DMS53 (cell line): Measurements from ENCODE around the gene MAGEC3.
"Not testable (repeated sequence)": the region's sequence is repeated elsewhere in the genome, so short reads cannot be mapped to it uniquely, and the experiment has no call there.

ENCODE experiments used
- DNase-seq: peaks from one replicate; lab custom pipeline; 2025; lab: John Stamatoyannopoulos, UW

Gene MAGEC3

GRCh38 chrX:141838016-141838415 lies at the start of gene MAGEC3:
TSS of gene MAGEC3 (plus strand) at chrX:141838316. CDS start at chrX:141838316, 0 bp downstream.
- DNase-seq, result no peak

DNA sequence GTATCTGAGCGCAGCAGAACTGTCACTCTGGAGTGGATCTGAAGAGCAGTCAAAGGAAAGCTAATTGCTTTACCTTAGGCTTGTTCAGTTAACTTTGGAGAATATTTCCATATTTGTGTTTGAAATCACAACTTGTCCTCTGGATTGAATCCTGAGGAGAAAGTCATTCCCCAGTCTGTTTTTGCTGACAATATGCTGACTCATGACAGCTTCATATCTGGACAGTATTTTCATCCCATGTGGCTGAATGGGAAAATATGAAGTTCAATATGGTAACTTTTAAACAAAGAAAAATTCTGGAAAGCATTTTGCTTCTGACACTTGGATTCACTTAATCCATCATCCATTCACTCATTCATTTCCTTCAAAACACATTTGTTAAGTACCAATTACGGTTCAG lies 46.3 kb upstream of the MAGEC3 start:
- DNase-seq, result peak; percentile 12

DNA sequence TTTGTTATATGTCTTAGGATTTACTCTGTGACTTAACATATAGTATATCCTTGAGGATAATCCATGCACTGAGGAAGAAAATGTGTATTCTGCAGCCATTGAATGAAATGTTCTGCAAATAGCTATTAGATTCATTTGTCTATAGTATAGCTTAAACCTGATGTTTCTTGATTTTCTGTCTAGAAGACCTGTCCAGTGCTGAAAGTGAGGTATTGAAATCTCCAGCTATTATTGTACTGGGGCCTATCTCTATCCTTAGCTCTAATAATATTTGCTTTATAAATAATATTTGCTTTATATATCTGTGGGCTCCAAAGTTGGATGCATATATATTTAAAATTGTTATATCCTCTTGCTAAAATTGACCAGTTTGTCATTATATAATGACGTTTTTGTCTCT lies 26.7 kb upstream of the MAGEC3 start:
- DNase-seq, result no peak

- peak; percentile 85 for DNase-seq
Measured at GRCh38 chrX:141814213-141814857, 23.8 kb upstream of the MAGEC3 start.

- DNase-seq, result peak; percentile 9
Measured at GRCh38 chrX:141815904-141816303, 22.2 kb upstream of the MAGEC3 start.

- DNase-seq, result no peak
Measured at GRCh38 chrX:141832247-141832646, 5.9 kb upstream of the MAGEC3 start.

DNA sequence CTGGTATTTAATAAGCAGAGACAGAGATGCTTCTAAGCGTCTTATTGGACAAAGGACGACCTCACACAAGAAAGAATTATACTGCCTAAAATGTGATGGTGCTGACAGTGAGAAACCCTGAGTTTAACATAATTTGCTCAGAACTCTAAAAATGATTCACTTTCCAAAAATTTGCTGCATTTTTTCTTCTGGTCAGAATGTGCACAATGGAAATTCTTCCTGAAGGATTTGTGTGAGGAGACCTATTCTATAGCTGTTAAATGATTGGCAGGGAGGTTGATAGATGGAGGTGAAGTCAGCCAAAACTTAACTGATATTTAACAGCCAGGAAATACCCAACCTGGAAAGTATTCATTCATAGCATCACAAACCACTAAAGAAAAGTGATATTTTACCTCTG lies 1.7 kb downstream of the MAGEC3 start:
- no peak for DNase-seq

- DNase-seq, result no peak
Measured at GRCh38 chrX:141857479-141857878, 19.4 kb downstream of the MAGEC3 start.

GRCh38 chrX:141879616-141880015 lies 41.5 kb downstream of the MAGEC3 start:
- peak; percentile 54 for DNase-seq

- not testable (repeated sequence) for DNase-seq
Measured at GRCh38 chrX:141888811-141889210, 50.7 kb downstream of the MAGEC3 start.

- DNase-seq, result no peak
Measured at GRCh38 chrX:141894733-141895132, 56.6 kb downstream of the MAGEC3 start.

DNA sequence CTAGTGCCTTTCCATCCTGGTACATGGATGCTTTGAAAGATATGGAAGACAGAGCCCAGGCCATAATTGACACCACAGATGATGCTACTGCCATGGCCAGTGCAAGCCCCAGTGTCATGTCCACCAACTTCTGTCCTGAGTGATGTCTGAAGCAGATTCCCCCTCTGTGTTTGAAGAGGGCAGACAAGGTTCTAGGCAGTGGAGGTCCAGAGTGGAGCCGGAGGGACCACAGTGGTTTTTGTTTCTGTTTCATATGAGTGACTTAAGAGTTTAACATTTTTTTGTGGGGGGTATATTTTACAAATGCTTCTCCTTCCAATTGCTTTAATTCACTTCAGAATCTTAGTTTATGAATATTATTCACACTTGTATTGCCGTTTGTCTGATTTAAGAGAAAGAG lies 59.6 kb downstream of the MAGEC3 start:
- DNase-seq, result no peak

DNA sequence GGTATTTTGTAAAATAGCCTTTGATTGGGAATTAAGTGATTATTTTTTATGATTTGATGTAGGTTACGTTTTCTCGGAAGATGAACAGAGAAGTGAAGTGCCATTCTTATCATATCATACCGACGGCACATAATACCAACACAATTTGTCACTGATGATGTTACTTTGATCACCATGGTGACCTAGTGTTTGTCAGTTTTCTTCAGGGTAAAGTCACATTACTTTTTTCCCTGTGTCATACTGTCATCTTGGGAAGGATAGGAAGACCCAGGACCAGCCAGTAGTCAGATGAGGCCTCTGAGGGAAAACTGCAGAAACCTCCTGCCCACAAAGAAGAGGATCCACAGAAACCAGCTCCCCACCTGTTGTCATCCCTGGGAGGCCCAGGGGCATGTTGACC lies 64.2 kb downstream of the MAGEC3 start:
- no peak for DNase-seq

GRCh38 chrX:141903400-141904155 lies 65.5 kb downstream of the MAGEC3 start, which contains the start of gene MAGEC1:
TSS of gene MAGEC1 (plus strand) at chrX:141903894. CDS start at chrX:141905073, 1,179 bp downstream.
- DNase-seq, result no peak

GRCh38 chrX:141904262-141904661 lies 66.1 kb downstream of the MAGEC3 start:
- DNase-seq, result no peak

GRCh38 chrX:141917801-141918200 lies 79.7 kb downstream of the MAGEC3 start:
- DNase-seq, result no peak

DNA sequence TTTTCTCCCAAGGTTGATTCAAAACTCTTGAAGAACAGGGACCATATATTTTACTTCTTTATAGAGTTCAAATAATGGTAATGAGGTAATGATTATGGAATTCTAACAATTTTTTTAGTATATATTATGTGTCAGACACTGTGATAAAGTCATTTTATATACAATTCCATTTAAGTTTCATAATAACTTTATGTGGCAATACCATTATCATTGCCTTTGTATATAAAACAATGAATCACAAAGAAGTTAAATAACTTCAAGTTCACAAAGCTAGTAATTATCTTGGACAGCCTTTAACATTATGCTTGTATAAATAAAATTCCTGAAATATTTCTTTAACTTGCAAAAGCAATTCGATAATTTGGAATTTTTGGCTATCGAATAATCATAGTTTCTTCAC lies 86.2 kb downstream of the MAGEC3 start:
- DNase-seq, result no peak

GRCh38 chrX:141928432-141928831 lies 90.3 kb downstream of the MAGEC3 start:
- DNase-seq, result no peak

GRCh38 chrX:141934059-141934641 lies 96.0 kb downstream of the MAGEC3 start:
- DNase-seq, result no peak

DNA sequence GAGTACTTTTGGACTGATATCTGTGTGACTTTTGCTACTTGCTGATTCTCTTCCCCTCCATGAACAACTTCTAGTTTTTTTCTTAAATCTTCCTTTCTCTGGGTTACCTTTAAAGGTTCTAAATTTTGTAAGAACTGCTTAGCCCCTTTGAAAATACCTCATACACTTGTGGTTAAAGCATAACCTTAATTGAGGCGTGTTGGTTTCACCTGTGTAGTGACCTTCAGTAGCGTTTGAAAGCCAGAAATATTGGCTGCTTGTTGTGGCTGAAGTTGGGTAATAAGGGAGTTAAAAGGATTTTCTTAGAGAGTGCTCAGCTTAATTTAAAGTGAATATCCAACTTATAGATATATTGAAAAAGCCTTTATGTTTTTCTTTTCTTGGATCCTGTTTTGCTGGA lies 97.5 kb downstream of the MAGEC3 start:
- no peak for DNase-seq

DNA sequence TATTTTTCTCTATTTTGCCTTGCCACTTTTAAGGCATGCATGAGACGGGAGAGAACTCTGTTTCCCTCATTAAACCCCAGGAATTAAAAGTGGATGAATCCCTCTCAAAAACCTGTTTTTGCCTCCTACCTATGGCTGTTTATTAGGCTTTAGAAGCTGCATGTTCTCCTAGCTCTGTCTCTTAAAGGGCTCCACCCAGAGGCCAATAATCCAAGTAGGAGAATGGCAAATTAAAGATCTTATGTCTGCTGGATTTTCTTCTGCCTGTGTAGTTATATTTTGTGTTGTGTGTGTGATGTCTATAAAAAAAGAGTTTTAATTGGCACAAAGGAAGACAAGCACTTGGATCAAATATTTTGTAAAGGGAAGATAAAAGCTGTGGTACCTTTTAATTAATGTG lies 98.0 kb downstream of the MAGEC3 start:
- DNase-seq, result peak; percentile 46

GRCh38 chrX:141941234-141941633 lies 103.1 kb downstream of the MAGEC3 start:
- DNase-seq, result no peak

- DNase-seq, result peak; percentile 62
Measured at GRCh38 chrX:141945426-141945825, 107.3 kb downstream of the MAGEC3 start.
